ENCODE data around the gene DYSF.
"Not testable (repeated sequence)": the region's sequence is repeated elsewhere in the genome, so short reads cannot be mapped to it uniquely, and the experiment has no call there.

Gene DYSF

DNA sequence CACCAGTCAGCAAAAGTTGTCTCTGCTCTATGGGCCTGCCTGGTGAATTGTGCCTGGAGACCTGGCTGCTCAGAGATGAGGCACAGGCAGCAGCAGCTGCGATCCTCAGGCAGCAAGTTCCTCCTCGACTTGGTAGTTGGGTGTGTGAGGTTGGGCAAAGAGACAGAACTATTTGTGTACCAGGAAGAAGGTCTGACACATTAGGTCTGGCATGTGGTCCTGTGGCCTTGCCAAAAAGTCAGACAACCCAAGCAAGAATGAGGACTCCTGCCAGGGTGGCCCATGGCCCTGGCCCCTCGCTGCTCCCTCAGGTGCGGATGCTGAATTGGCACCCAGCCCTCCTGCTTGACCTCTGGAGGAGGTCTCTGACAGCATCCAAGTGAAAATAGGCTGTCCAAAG lies 192.7 kb downstream of the DYSF start:
- DNase-seq (ENCODE audit: low read depth in 2 of 2), result no peak

GRCh38 chr2:71647356-71647755 lies 194.0 kb downstream of the DYSF start:
- DNase-seq (ENCODE audit: low read depth in 2 of 2), result no peak

- DNase-seq (ENCODE audit: low read depth in 2 of 2), result no peak
Measured at GRCh38 chr2:71655498-71655897, 202.1 kb downstream of the DYSF start.

DNA sequence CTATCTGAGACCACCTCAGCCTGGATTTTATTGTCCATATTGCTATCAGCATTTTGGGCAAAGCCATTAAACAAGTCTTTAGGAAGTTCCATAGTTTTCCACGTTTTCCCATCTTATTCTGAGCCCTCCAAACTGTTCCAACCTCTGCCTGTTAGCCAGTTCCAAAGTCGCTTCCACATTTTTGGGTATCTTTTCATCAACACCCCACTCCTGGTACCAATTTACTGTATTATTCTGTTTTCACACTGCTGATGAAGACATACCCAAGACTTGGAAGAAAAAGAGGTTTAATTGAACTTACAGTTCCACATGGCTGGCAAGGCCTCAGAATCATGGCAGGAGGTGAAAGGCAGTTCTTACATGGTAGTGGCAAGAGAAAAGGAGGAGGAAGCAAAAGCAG lies 204.9 kb downstream of the DYSF start:
- DNase-seq (ENCODE audit: low read depth in 2 of 2), result not testable (repeated sequence)

- DNase-seq (ENCODE audit: low read depth in 2 of 2), result no peak
Measured at GRCh38 chr2:71658771-71659170, 205.4 kb downstream of the DYSF start.

- DNase-seq (ENCODE audit: low read depth in 2 of 2), result no peak
Measured at GRCh38 chr2:71659868-71660518, 206.6 kb downstream of the DYSF start.

DNA sequence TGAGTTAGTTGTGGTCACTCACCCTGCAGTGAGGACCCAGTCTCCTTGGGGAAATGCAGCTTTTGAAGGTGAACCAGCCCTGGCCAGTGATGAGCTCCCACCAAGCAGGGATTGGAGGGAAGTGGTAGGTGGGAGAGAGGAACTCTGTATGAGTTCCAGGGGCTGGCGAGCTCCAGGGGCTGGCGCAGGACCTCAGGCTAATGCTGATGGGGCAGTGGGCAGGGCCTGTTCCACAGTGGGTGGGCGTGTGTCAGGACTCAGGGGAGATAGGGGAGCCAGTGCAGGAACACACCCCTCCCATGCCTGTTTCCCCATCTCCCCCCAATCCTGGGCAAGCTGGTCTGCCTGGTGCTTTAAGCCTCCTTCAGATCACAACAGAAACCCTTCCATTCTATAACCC lies 208.4 kb downstream of the DYSF start:
- no peak for DNase-seq (ENCODE audit: low read depth in 2 of 2)

DNA sequence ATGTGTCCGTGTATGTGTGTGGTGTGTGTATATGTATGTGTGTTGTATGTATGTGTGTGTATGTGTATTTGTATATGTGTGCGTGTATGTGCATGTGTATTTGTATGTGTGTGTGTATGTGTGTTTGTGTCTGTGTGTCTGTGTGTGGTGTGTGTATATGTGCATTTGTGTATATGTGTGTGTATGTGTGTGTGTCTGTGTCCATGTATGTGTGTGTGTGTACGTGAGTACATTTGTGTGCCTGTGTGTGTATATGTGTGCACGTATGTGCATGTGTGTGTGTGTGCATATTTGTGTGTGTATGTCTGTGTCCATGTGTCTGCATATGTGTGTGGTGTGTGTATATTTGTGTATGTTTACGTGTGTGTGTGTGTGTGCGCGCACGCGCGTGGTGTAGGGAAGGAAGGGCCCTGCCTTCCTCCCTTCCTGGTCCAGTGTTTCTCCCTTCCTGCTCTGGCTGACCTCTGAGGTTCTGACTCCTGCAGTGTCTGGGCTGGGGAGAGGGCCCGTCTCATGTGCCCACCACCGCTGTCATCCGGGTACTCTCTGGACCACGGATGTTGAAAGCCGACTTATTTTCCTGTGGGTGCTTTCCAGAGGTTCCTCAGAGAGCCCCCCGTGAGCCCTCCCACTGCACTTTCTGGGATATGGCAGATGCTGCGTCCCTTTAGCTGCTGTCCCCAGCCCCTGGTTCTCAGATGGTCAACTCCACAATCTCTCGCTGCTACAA lies 209.5 kb downstream of the DYSF start:
- DNase-seq (ENCODE audit: low read depth in 2 of 2), result no peak

- DNase-seq (ENCODE audit: low read depth in 2 of 2), result no peak
Measured at GRCh38 chr2:71664161-71664560, 210.8 kb downstream of the DYSF start.

DNA sequence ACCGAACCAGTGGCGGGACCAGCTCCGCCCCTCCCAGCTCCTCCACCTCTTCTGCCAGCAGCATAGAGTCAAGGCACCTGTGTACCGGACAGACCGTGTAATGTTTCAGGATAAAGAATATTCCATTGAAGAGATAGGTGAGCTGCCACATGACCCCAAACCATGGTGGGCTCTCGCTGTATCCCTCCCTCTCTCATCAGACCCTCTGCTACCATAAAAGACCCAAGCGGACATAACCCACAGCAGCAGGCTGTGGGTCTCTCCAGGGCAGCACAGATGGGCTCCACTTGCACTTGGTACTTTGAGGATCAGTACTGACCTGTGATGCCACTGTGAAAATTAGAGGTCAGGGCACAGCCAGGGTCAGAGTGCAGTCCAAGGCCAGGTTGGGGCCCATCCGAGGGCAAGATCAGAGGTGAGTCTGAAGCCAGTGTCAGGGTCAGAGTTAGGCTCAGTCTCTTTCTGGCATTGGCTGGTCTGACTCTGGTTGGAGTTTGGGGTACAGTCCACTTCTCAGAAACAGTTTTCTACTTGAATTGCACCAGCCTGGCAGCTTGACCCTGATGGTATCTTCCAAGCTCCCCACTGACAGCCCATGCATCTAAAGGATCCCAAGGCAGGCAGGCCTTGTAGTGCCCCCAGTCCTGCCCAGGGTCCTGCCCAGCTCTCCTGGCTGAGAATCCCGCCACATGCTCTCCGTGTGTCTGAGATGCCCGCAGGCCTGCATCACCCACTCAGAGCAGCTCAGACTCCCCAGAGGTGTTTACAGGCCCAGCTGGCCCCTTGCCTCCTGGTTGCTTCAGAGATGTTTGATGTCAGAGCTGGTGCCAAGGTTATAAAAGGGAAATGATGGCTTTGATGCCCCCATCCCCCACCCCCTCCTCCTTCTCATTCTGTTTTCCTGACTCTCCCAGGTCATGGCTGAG lies 212.1 kb downstream of the DYSF start:
- no peak for DNase-seq (ENCODE audit: low read depth in 2 of 2)

GRCh38 chr2:71666094-71666474 lies 212.7 kb downstream of the DYSF start:
- DNase-seq (ENCODE audit: low read depth in 2 of 2), result no peak

- DNase-seq (ENCODE audit: low read depth in 2 of 2), result no peak
Measured at GRCh38 chr2:71667256-71668182, 214.2 kb downstream of the DYSF start.

- no peak for DNase-seq (ENCODE audit: low read depth in 2 of 2)
Measured at GRCh38 chr2:71668326-71669057, 215.1 kb downstream of the DYSF start.

DNA sequence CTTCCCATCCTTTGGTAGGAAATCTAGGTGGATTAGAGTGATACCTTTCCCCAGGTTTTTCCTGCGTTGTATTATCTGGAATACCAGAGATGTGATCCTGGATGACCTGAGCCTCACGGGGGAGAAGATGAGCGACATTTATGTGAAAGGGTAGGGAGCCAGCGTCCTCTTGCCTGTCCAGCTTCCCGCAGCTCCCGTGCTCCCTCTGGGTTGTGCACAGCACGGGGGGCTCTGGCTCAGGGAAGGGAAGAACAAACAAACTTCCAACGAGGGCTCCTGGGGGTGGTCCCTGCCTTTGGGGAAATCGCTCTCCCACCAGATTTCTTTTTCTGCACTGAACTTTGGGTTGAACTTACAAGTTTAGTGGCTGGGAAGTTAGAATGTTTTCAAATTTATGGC lies 215.7 kb downstream of the DYSF start:
- DNase-seq (ENCODE audit: low read depth in 2 of 2), result no peak

DNA sequence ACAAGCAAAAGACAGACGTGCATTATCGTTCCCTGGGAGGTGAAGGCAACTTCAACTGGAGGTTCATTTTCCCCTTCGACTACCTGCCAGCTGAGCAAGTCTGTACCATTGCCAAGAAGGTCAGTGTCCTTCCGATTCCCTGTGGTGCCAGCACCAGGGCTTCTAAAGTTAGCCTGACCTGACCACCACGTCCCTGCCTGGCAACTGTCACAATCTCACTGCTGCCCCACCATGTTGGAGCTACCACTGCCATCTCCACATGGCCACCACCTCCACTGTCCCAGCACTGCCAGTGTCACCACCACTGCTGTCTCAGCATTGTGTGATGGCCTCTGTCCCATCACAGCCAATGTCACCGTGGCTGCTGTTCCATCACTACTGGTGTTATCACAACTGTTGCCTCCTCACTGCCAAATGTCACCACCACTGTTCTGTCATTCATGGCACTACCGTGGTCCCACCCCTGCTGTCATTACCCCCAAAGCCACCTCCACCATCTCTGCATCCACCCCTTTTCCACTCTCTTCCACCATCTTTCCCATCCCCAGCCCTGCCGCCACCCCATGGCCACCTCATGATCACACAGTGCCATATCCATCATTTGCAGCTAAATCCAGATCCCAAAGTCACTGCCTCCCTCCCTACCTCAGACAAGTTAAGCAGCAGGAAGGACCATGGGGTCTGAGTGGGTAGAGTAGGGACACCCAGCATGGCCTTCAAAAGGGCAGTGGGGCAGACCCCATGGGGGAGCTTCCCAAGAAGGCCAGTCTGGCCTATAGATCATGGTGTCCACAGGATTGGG lies 216.5 kb downstream of the DYSF start:
- DNase-seq (ENCODE audit: low read depth in 2 of 2), result no peak

DNA sequence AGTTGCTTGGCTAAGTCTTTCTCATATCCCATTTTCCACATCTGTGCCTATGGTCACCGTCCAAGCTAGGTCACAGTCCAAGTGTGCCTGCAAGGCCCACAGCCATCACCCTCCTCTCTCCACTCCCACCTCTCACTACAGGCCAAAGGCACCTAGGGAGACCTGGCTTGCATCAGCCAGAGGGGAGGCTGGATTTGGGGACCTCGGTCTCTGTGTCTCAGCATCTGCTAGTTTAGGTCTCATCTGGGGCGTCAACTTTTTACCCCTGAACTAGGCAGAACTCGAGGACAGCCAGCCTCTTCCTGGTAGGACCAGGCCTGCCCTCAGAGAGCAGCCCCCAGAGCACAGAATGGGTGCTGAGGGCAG lies 217.1 kb downstream of the DYSF start:
- DNase-seq (ENCODE audit: low read depth in 2 of 2), result no peak

DNA sequence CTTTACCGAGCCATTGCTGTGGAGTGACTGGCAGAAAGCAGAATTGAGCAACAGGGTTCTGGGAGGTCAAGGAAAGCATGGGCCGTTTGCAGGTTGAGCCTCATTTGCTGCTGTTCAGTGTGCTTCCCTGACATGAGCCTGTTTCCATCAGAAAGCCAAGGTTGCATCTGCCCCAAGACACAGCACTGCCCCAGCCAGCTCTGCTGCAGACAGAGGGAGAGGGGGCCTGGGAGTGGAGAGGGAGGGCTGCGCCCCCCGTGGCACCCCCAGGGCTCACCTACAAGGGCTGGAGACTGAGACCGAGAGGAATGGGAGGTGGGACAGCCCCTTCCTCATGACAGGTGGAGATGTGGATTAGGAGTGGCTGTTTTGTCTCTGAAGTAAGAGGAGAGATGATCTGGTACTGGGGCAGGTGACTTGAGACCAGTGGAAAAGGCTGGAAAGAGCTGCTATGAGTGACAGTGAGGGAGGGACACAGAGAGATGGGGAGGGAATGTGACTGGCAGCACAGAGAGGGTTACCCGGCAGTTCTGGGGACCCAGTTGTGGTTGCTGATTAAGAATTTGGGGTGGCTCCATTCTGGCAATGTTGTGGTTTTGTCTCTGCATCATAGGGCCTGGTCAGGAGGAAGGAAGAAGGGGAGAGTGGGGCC lies 218.0 kb downstream of the DYSF start:
- no peak for DNase-seq (ENCODE audit: low read depth in 2 of 2)

GRCh38 chr2:71671895-71672825 lies 218.8 kb downstream of the DYSF start:
- DNase-seq (ENCODE audit: low read depth in 2 of 2), result no peak
